ENCODE measurements around the gene INSYN2A. TPM values are rescaled to one million over a fixed set of nuclear protein-coding genes. Genes with fewer than 3 reads are reported as not detected.

INSYN2A gene
- total RNA-seq (2022; extraction: Qiagen RNA extraction), result 1.7 to 2.0 TPM (median 1.8 TPM) in 5 replicates

GRCh38 chr10:127196282-127197153, at the start of gene INSYN2A:
TSS of gene INSYN2A (minus strand) at chr10:127196591. CDS start at chr10:127176395, 20,196 bp downstream.

All from A549 treated with dexamethasone at 1 μM for 4 hours (cell line).